Measurements from ENCODE around the gene OR8D2. TPM values are rescaled to one million over a fixed set of nuclear protein-coding genes. Genes with fewer than 3 reads are reported as not detected.

OR8D2 gene
- total RNA-seq, 4 donors from 2014 or later, result not detected

- H3K4me1 ChIP-seq, result no peaks in the 10 kb centered on the region
- TF ChIP-seq CTCF (IDR thresholded peaks at IDR 0.05) (no peak), POLR2A (IDR thresholded peaks at IDR 0.05) (no peak)
- H3K27ac ChIP-seq, result no peak overlapping the region
- intact Hi-C loops (cut with DNase I), result no loop called here
- H3K36me3 ChIP-seq, result no peaks in the 10 kb centered on the region
- no peaks in the 10 kb centered on the region for H3K9me3 ChIP-seq
- H3K27me3 ChIP-seq, result no peaks in the 10 kb centered on the region
- DNase-seq, result no peak
- no peak overlapping the region for H3K4me3 ChIP-seq
Measured at GRCh38 chr11:124310721-124311120, 9.3 kb downstream of the OR8D2 start.

- no peaks in the 10 kb centered on the region for H3K9me3 ChIP-seq
- intact Hi-C loops (cut with DNase I), result no loop called here
- no peak for DNase-seq
- no peak overlapping the region for H3K27ac ChIP-seq
- no peaks in the 10 kb centered on the region for H3K4me1 ChIP-seq
- TF ChIP-seq POLR2A (IDR thresholded peaks at IDR 0.05) (no peak), CTCF (IDR thresholded peaks at IDR 0.05) (no peak)
- H3K27me3 ChIP-seq, result no peaks in the 10 kb centered on the region
- H3K4me3 ChIP-seq, result no peak overlapping the region
- no peaks in the 10 kb centered on the region for H3K36me3 ChIP-seq
Measured at GRCh38 chr11:124307093-124307492, 12.9 kb downstream of the OR8D2 start.

GRCh38 chr11:124302347-124303125 lies 17.5 kb downstream of the OR8D2 start:
- intact Hi-C loops (cut with DNase I), result no loop called here
- TF ChIP-seq POLR2A (IDR thresholded peaks at IDR 0.05) (no peak), CTCF (IDR thresholded peaks at IDR 0.05) (no peak)
- H3K27ac ChIP-seq, result no peak overlapping the region
- DNase-seq, result no peak
- H3K4me1 ChIP-seq, result no peaks in the 10 kb centered on the region
- no peaks in the 10 kb centered on the region for H3K27me3 ChIP-seq
- H3K4me3 ChIP-seq, result no peak overlapping the region
- WGBS, 2 donors, result 34% methylated on average over 3 of the region's 3 CpGs
- no peaks in the 10 kb centered on the region for H3K9me3 ChIP-seq
- H3K36me3 ChIP-seq, result no peaks in the 10 kb centered on the region

GRCh38 chr11:124301548-124301947 lies 18.4 kb downstream of the OR8D2 start:
- no peak for TF ChIP-seq POLR2A (IDR thresholded peaks at IDR 0.05)
- no peak for TF ChIP-seq CTCF (IDR thresholded peaks at IDR 0.05)
- 60 to 65% methylated on average over 3 of the region's 3 CpGs for WGBS, 2 donors

GRCh38 chr11:124297921-124298320 lies 22.1 kb downstream of the OR8D2 start:
- intact Hi-C loops (cut with DNase I), result no loop called here
- TF ChIP-seq CTCF (IDR thresholded peaks at IDR 0.05), result no peak
- TF ChIP-seq POLR2A (IDR thresholded peaks at IDR 0.05), result no peak
- 73 to 75% methylated on average over 4 of the region's 4 CpGs for WGBS, 2 donors
- Histone ChIP-seq H3K27ac (no peak overlapping the region), H3K4me1 (no peaks in the 10 kb centered on the region), H3K4me3 (no peak overlapping the region), H3K9me3 (no peaks in the 10 kb centered on the region), H3K27me3 (no peaks in the 10 kb centered on the region), H3K36me3 (no peaks in the 10 kb centered on the region)
- no peak for DNase-seq

More at GRCh38 chr11:124301548-124301947, 18.4 kb downstream of the OR8D2 start:
- Histone ChIP-seq H3K4me1 (no peaks in the 10 kb centered on the region), H3K9me3 (no peaks in the 10 kb centered on the region), H3K27ac (no peak overlapping the region), H3K36me3 (no peaks in the 10 kb centered on the region), H3K27me3 (no peaks in the 10 kb centered on the region), H3K4me3 (no peak overlapping the region)
- no peak for DNase-seq
- intact Hi-C loops (cut with DNase I), result no loop called here
